ENCODE results near the gene PP2D1.

PP2D1 gene

DNA sequence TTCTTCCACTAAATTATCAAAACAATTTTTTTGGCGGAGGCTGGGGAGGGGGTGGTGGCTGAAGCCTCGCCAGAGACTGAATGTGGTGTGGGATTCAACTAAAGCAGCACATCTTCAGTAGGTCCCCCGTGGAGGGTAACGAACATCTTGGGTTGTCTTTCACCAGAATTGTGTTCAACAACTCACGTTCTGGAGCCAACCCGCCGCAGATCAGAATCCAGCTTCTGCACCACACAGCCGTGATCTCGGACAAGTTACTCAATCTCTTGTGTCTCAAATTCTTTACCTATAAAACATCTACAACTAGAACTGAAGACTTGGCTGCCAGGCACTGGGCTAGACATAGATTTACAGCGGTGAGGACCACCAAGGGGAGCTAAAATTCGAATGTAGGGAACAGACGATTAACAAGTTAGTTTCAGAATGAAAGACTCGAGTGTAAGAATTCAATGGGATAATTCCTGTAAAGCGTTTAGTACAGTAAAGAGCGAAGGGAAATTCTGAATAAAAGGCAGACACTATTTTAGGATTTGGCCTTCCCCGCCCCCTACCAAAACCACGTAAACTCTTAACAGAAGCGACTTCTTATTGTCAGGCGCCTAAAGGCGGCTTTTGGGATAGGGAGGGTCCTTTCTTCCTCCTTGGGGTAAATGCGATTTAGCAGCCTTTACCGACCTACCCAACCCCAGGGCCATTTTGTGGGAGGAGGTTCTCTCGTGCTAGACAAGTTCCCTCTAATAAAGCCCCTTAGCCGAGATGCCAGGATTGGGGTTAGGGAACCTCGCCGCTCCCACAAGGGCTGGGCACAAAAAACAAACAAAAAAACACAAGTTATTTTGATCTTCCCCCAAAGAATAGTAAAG, 65.9 kb downstream of the PP2D1 start:
- peaks cover 20% of the 10 kb centered on the region for H3K4me1 ChIP-seq (ENCODE audit: insufficient read depth, poor library complexity, severe bottlenecking)
- H3K9me3 ChIP-seq (ENCODE audit: severe bottlenecking) = no peaks in the 10 kb centered on the region
- DNase-seq (ENCODE audit: low spot score) (no peak), ATAC-seq (ENCODE audit: low read depth) (0 out of 3 replicates have a peak, but pooled peaks have one; percentile 1)
- peak overlapping the region; percentile 92 for H3K27ac ChIP-seq (ENCODE audit: poor library complexity, severe bottlenecking)
- H3K27me3 ChIP-seq (ENCODE audit: insufficient read depth, poor library complexity, severe bottlenecking) = no peaks in the 10 kb centered on the region
- peak overlapping the region; percentile 76 for H3K4me3 ChIP-seq (ENCODE audit: severe bottlenecking)
- peaks cover 26% of the 10 kb centered on the region for H3K36me3 ChIP-seq (ENCODE audit: low read depth)
- TF ChIP-seq, protein P1, sequence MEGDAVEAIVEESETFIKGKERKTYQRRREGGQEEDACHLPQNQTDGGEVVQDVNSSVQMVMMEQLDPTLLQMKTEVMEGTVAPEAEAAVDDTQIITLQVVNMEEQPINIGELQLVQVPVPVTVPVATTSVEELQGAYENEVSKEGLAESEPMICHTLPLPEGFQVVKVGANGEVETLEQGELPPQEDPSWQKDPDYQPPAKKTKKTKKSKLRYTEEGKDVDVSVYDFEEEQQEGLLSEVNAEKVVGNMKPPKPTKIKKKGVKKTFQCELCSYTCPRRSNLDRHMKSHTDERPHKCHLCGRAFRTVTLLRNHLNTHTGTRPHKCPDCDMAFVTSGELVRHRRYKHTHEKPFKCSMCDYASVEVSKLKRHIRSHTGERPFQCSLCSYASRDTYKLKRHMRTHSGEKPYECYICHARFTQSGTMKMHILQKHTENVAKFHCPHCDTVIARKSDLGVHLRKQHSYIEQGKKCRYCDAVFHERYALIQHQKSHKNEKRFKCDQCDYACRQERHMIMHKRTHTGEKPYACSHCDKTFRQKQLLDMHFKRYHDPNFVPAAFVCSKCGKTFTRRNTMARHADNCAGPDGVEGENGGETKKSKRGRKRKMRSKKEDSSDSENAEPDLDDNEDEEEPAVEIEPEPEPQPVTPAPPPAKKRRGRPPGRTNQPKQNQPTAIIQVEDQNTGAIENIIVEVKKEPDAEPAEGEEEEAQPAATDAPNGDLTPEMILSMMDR (IDR thresholded peaks at IDR 0.05; ENCODE audit: poor library complexity, severe bottlenecking) = no peak

GRCh38 chr3:19945534-19945933, 66.5 kb downstream of the PP2D1 start:
- TF ChIP-seq, protein P1 (IDR thresholded peaks at IDR 0.05; ENCODE audit: poor library complexity, severe bottlenecking) = no peak
- H3K4me3 ChIP-seq (ENCODE audit: severe bottlenecking) = no peak overlapping the region
- H3K4me1 ChIP-seq (ENCODE audit: insufficient read depth, poor library complexity, severe bottlenecking) = peaks cover 20% of the 10 kb centered on the region
- H3K36me3 ChIP-seq (ENCODE audit: low read depth) = peaks cover 19% of the 10 kb centered on the region
- no peaks in the 10 kb centered on the region for H3K9me3 ChIP-seq (ENCODE audit: severe bottlenecking)
- ATAC-seq (ENCODE audit: low read depth) = no peak
- no peak overlapping the region for H3K27ac ChIP-seq (ENCODE audit: poor library complexity, severe bottlenecking)
- H3K27me3 ChIP-seq (ENCODE audit: insufficient read depth, poor library complexity, severe bottlenecking) = no peaks in the 10 kb centered on the region
- no peak for DNase-seq (ENCODE audit: low spot score)

DNA sequence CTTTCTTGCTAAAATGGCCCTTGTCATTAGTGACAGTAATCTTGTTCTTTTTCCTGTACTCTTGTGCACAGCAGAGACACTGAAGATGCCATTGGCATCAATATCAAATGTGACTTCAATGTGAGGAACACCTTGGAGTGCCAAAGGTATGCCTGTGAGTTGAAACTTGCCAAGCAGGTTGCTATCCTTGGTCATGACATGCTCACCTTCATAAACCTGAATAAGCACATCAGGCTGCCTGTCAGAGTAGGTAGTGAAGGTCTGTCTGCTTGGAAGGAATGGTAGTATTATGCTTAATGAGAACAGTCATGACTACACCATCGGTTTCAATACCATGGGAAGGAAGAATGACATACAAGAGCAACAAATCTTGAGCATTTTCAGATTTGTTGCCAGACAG, 71.4 kb downstream of the PP2D1 start:
- Histone ChIP-seq H3K36me3 (ENCODE audit: low read depth) (no peaks in the 10 kb centered on the region), H3K4me1 (ENCODE audit: insufficient read depth, poor library complexity, severe bottlenecking) (no peaks in the 10 kb centered on the region), H3K27ac (ENCODE audit: poor library complexity, severe bottlenecking) (no peak overlapping the region), H3K27me3 (ENCODE audit: insufficient read depth, poor library complexity, severe bottlenecking) (no peaks in the 10 kb centered on the region), H3K9me3 (ENCODE audit: severe bottlenecking) (no peaks in the 10 kb centered on the region), H3K4me3 (ENCODE audit: severe bottlenecking) (no peak overlapping the region)
- DNase-seq (ENCODE audit: low spot score) (no peak), ATAC-seq (ENCODE audit: low read depth) (no peak)
- TF ChIP-seq, protein P1 (IDR thresholded peaks at IDR 0.05; ENCODE audit: poor library complexity, severe bottlenecking) = no peak

GRCh38 chr3:19938295-19938627, 73.8 kb downstream of the PP2D1 start:
- ATAC-seq (ENCODE audit: low read depth) (no peak), DNase-seq (ENCODE audit: low spot score) (no peak)
- no peak overlapping the region for H3K4me3 ChIP-seq (ENCODE audit: severe bottlenecking)
- TF ChIP-seq, protein P1 (IDR thresholded peaks at IDR 0.05; ENCODE audit: poor library complexity, severe bottlenecking) = no peak
- no peaks in the 10 kb centered on the region for H3K36me3 ChIP-seq (ENCODE audit: low read depth)
- no peaks in the 10 kb centered on the region for H3K4me1 ChIP-seq (ENCODE audit: insufficient read depth, poor library complexity, severe bottlenecking)
- no peak overlapping the region for H3K27ac ChIP-seq (ENCODE audit: poor library complexity, severe bottlenecking)
- no peaks in the 10 kb centered on the region for H3K9me3 ChIP-seq (ENCODE audit: severe bottlenecking)
- H3K27me3 ChIP-seq (ENCODE audit: insufficient read depth, poor library complexity, severe bottlenecking) = no peaks in the 10 kb centered on the region
